IPS-18c (cell line): ENCODE results near the gene TSC2.
"Not testable (repeated sequence)": the region's sequence is repeated elsewhere in the genome, so short reads cannot be mapped to it uniquely, and the experiment has no call there.

Experiments used
- H3K4me3 ChIP-seq: 2 replicates; pipeline ENCODE4 v1.7.0; 2013; ENCODE audit warnings: low read depth, mild to moderate bottlenecking, low read length, moderate library complexity; ENCODE audit not compliant: insufficient read depth
- H3K9me3 ChIP-seq: one replicate; pipeline ENCODE4 v1.6.1; 2013; ENCODE audit warnings: mild to moderate bottlenecking, low read length, moderate library complexity; ENCODE audit not compliant: control insufficient read depth, insufficient read depth

The TSC2 gene

DNA sequence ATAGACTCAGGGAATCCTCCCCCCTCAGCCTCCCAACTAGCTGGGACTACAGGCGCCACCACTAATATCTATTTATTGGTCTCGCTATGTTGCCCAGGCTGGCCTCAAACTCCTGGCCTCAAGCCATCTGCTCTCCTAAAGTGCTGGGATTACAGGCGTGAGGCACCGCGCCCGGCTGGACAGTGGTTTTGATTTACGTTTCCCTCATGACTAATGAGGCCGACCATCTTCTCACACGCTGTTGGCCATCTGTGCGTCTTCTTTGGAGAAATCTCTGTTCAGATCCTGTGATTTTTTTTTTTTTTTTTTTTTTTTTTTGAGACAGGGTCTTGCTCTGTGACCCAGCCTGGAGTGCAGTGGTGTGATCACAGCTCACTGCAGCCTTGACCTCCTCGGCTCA, 81.5 kb downstream of the TSC2 start:
- not testable (repeated sequence) for H3K9me3 ChIP-seq, H3K4me3 ChIP-seq

DNA sequence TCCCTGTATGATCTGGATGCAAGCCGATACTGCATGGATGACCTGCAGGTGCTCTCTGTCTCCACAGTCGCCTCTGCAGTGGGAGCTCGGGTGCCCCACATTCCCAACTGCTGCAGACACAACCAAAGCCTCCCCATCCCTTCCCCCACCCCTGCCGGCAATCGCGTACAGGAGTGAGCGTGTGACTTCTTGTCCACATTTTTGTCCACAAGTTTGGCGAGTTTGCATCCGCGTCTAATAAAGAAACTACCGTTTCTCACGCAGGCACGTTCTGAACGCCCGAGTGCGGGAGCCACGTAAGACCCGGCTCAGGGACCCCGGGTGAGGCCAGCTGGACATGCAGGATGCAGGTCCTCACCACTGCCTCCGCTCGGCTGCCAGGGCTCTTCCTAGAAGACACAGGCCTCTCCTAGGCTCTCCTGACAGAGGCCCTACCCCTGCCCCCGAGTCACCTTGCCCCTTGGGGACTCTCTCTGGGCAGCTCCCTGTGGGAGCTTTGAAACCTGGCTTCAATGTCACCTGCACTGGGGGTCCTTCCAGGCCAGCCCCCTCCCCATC, 82.2 kb downstream of the TSC2 start:
- not testable (repeated sequence) for H3K9me3 ChIP-seq, H3K4me3 ChIP-seq

DNA sequence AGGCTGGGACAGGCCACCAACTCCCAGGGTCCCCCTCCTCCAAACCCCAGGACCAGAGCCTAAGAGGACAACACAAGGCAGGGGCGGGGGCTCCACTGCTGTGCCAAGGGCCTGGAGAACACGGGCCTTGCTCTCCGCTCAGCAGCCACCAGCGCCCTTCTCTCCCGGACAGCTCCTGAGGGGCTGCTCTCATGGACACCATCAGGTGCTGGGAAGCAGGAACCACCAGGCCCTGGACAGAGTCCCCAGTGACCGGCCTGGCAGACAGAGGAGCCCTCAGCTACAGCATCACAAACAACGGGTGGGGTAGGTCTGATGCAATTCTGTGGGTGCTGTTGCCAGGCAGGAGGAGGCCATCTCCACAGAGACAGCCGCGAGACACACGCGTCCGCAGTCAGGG, 86.0 kb downstream of the TSC2 start:
- H3K9me3 ChIP-seq, H3K4me3 ChIP-seq: not testable (repeated sequence)

DNA sequence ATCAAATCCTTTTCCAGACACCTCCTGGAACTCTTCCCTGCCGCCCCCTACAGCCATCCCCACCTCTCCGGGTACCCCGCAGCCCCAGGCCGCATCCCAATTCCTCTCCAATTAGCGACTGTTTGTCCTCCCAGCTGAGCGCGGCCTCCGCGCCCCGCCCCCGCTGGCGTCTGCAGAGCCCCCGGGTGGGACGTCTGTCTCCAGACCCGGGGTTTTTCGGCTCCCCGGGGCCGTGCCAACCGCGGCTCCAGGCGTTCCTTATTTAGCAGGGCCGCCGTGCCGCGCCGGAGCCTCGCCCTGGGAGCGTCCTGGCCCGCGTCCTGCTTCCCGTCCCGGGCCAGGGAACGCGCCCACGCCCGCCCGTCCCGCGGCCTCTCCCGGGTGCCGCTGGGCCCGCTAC, 87.3 kb downstream of the TSC2 start:
- not testable (repeated sequence) for H3K9me3 ChIP-seq
- H3K4me3 ChIP-seq = peak overlapping the region; percentile 36

DNA sequence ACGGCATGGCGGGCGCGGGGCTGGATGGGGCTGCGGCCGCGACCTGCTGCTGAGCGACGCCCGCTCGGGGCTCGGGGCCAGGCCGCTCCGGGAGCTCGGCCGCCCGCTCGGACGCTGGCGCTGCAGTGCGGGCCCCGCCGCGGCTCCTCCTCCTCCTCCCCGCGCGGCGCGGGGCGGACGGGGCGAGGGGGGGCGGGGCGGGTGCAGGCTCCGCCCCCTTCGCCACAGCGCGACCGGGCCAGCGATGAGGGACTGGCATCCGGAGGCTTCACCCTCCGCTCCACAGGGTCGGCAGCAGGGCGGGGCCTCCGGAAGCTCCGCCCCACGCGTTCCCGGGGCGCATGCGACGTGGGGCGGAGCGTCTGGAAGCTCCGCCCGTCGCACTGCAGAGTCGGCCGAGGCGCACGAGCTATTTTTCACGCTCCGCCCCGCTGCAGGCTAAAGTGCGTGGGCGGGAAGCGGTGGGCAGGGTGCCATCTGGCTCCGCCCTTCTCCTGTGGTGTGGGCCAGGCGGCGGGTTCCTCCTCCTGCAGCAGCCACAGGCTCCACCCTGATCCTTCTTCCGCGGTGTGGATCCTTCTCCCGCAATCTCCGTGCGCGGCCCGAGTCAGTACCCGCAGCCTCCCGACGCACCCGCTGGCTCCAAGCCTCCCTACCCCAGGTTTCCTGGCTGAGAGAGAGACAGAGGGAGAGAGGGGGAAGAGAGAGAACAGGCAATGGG, 88.1 kb downstream of the TSC2 start, which contains the start of gene PKD1:
Gene PKD1, minus strand, starts transcription at position 129 of the 721 bp plus-strand sequence. CDS start 209 bp downstream, outside the sequence.
- H3K9me3 ChIP-seq = not testable (repeated sequence)
- H3K4me3 ChIP-seq = peak within 1 kb of the TSS; percentile 36
